SH-SY5Y (cell line): ENCODE results near the gene MED13L.

Experiments used
- GATA2 ChIP-seq: IDR thresholded peaks from 2 replicates; pipeline ENCODE4 v1.6.1; 2011; ENCODE audit warnings: mild to moderate bottlenecking, low read depth, low read length
- GATA3 ChIP-seq: IDR thresholded peaks from 2 replicates; pipeline ENCODE4 v1.6.1; 2011; ENCODE audit warnings: low read depth, mild to moderate bottlenecking, low read length, moderate library complexity

DNA sequence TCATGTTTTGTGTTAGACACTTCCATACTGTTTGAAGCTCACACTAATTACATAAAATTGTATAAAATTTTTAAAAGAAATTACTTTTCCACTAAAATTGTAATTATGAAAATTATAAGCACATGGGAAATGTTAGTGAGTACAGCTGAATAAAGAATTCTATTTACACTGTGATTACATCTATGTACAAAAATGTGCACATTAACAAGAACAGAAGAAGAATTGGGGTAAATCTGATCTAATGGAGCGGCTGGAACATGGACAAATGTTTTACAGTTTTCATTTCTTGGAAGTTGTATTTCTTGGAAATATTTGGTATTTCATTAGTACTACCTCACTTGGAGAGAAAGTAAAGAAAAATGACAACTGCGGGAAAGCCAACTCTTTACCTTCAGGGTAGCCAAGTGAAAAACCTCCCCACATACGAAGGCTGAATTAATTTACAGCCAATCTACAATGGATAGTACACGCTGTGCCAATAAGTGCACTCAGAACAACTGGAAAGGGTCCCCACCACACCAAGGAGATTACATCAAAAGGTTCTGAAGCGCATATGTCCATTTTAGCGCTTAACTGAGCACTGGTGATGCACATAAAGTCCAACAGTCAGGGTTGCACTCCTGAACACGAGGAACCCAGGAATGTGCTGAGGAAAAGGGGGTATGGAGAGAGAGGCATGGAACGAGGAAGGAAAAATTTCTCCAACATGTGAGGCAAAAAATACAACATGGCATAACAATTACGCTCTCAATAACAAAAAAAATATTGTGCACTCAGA is 17.5 kb downstream of the MED13L start:
- TF ChIP-seq GATA3 (no peak), GATA2 (no peak)
